Measurements from ENCODE around the gene PDSS2. TPM values are rescaled to one million over a fixed set of nuclear protein-coding genes. Genes with fewer than 3 reads are reported as not detected.

PDSS2 gene
- total RNA-seq, 1 donor from 2014 or later: 19.3 TPM

- Mint-ChIP-seq H3K4me1 (peaks cover 4% of the 10 kb centered on the region), H3K9me3 (no peaks in the 10 kb centered on the region), H3K27ac (no peak overlapping the region), H3K36me3 (ENCODE audit: low read depth) (peaks cover 10% of the 10 kb centered on the region), H3K27me3 (no peaks in the 10 kb centered on the region), H3K4me3 (no peak overlapping the region)
- ATAC-seq (ENCODE audit: low read depth) (no peak), DNase-seq (no peak)
- intact Hi-C loops (cut with micrococcal nuclease): no loop called here
- POLR2A ChIA-PET: no interaction called here
- CTCF ChIA-PET: no interaction called here
- TF ChIP-seq CTCF (IDR thresholded peaks at IDR 0.05): no peak
These were observed 72.5 kb downstream of the PDSS2 start for GRCh38 chr6:107386904-107387303.

- no peak overlapping the region for H3K27ac Mint-ChIP-seq
These were observed 73.0 kb downstream of the PDSS2 start for GRCh38 chr6:107386340-107386739.

GRCh38 chr6:107383705-107384104, 75.7 kb downstream of the PDSS2 start:
- no peak for DNase-seq
- POLR2A ChIA-PET: no interaction called here
- H3K27ac Mint-ChIP-seq: no peak overlapping the region
- intact Hi-C loops (cut with micrococcal nuclease): no loop called here
- peaks cover 19% of the 10 kb centered on the region for H3K36me3 Mint-ChIP-seq (ENCODE audit: low read depth)
- no peaks in the 10 kb centered on the region for H3K27me3 Mint-ChIP-seq
- H3K4me1 Mint-ChIP-seq: peaks cover 4% of the 10 kb centered on the region
- TF ChIP-seq CTCF (IDR thresholded peaks at IDR 0.05): no peak
- CTCF ChIA-PET: no interaction called here
- H3K9me3 Mint-ChIP-seq: peaks cover 4% of the 10 kb centered on the region
- H3K4me3 Mint-ChIP-seq: no peak overlapping the region
- no peak for ATAC-seq (ENCODE audit: low read depth)

More at GRCh38 chr6:107386340-107386739, 73.0 kb downstream of the PDSS2 start:
- no peak for TF ChIP-seq CTCF (IDR thresholded peaks at IDR 0.05)
- ChIA-PET POLR2A (no interaction called here), CTCF (interaction anchor here (0.7 kb wide), 1 partner anchor 255 kb away, joined by 3 read pairs; no protein-coding TSS in a partner anchor)
- Mint-ChIP-seq H3K4me3 (no peak overlapping the region), H3K27me3 (no peaks in the 10 kb centered on the region), H3K36me3 (ENCODE audit: low read depth) (peaks cover 10% of the 10 kb centered on the region), H3K4me1 (peaks cover 4% of the 10 kb centered on the region), H3K9me3 (no peaks in the 10 kb centered on the region)
- intact Hi-C loops (cut with micrococcal nuclease): no loop called here
- no peak for ATAC-seq (ENCODE audit: low read depth)
- no peak for DNase-seq

GRCh38 chr6:107374264-107374663, 85.1 kb downstream of the PDSS2 start:
- ChIA-PET POLR2A (interaction anchor here (0.6 kb wide), 1 partner anchor 112 kb away, joined by 7 read pairs; no protein-coding TSS in a partner anchor), CTCF (no interaction called here)
- no peak for ATAC-seq (ENCODE audit: low read depth)
- TF ChIP-seq CTCF (IDR thresholded peaks at IDR 0.05): no peak
- Mint-ChIP-seq H3K4me3 (no peak overlapping the region), H3K36me3 (ENCODE audit: low read depth) (peaks cover 18% of the 10 kb centered on the region), H3K4me1 (no peaks in the 10 kb centered on the region), H3K27me3 (no peaks in the 10 kb centered on the region), H3K9me3 (peaks cover 4% of the 10 kb centered on the region), H3K27ac (no peak overlapping the region)
- no peak for DNase-seq
- intact Hi-C loops (cut with micrococcal nuclease): no loop called here

GRCh38 chr6:107369493-107369892, 89.9 kb downstream of the PDSS2 start:
- ChIA-PET CTCF (no interaction called here), POLR2A (no interaction called here)
- no peak for TF ChIP-seq CTCF (IDR thresholded peaks at IDR 0.05)
- no peaks in the 10 kb centered on the region for H3K4me1 Mint-ChIP-seq
- H3K9me3 Mint-ChIP-seq: no peaks in the 10 kb centered on the region
- H3K4me3 Mint-ChIP-seq: no peak overlapping the region
- no peaks in the 10 kb centered on the region for H3K27me3 Mint-ChIP-seq
- DNase-seq: no peak
- no peak for ATAC-seq (ENCODE audit: low read depth)
- no peaks in the 10 kb centered on the region for H3K36me3 Mint-ChIP-seq (ENCODE audit: low read depth)
- intact Hi-C loops (cut with micrococcal nuclease): no loop called here
- H3K27ac Mint-ChIP-seq: no peak overlapping the region

Data from activated B cell treated with CpG ODN at 0.5 μM for 24 hours (primary cell).